Adrenal gland (tissue), 12 donors: ENCODE data around the gene SCARF1. TPM values are rescaled to one million over a fixed set of nuclear protein-coding genes. Genes with fewer than 3 reads are reported as not detected.

ENCODE experiments used
- DNase-seq, 7 donors: peaks; one replicate each; pipeline ENCODE4 v3.0.0-alpha.2; 2019 to 2020
- H3K27ac ChIP-seq, 5 donors: fragments of 200-600 bp; sonication (generic) in 4 of 5; 1 replicate in 3 of 5; 2 replicates in 2 of 5; pipeline versions ENCODE4 v1.5.1 to v1.8.0; 2016 to 2020; ENCODE audit warnings: mild to moderate bottlenecking in 1 of 5
- H3K27me3 ChIP-seq: fragments of 200-600 bp; 2 replicates; pipeline ENCODE4 v1.8.0; 2021
- H3K36me3 ChIP-seq, 2 donors: fragments of 200-600 bp; replicated peaks in 1 of 2; 1 replicate in 1 of 2; 2 replicates in 1 of 2; pipeline versions ENCODE4 v1.5.1 to v1.8.0; 2018 to 2022
- H3K4me1 ChIP-seq, 2 donors: fragments of 200-600 bp; replicated peaks in 1 of 2; 1 replicate in 1 of 2; 2 replicates in 1 of 2; pipeline versions ENCODE4 v1.5.1 to v1.8.0; 2018 to 2021
- H3K4me3 ChIP-seq, 4 donors: fragments of 200-600 bp; sonication (generic) in 3 of 4; one replicate each; pipeline ENCODE4 v1.5.1; 2016 to 2018
- H3K9me3 ChIP-seq, 3 donors: fragments of 200-600 bp; sonication (generic) in 1 of 3; replicated peaks in 1 of 3; 1 replicate in 2 of 3; 2 replicates in 1 of 3; pipeline versions ENCODE4 v1.5.1 to v1.8.0; 2016 to 2021
- POLR2A ChIP-seq, 2 donors: fragments of 450-650 bp; IDR thresholded peaks; one replicate each; pipeline ENCODE4 v1.6.1; 2017; ENCODE audit warnings: antibody characterized with exemption in 2 of 2, mild to moderate bottlenecking in 2 of 2, moderate library complexity in 1 of 2
- WGBS, 4 donors: extraction: QIAGEN DNeasy Blood & Tissue Kit in 2 of 4; methylation state at CpG; one replicate each; pipeline versions ENCODE4 v1.1.5 to v1.1.7; 2013 to 2017; 5-methylcytosine and 5-hydroxymethylcytosine counted together
- intact Hi-C, 2 donors: fragments of 100-400 bp; cut with DNase I; formaldehyde crosslinking; loops; one replicate each; pipeline versions ENCODE4 v1.14.1 to v1.15.0; 2022 to 2023
- polyA plus RNA-seq, 3 donors: library from polyadenylated mRNA; stranded (reverse); fragments of 200-250 nt in 2 of 3; fragments of 350-450 nt in 1 of 3; fragmentation: Illumina TruSeq in 1 of 3; extraction: RNeasy Lipid Tissue Mini Kit (QIAGEN cat#74804) in 1 of 3; gene quantifications; one replicate each; pipeline ENCODE4 v1.2.3, GENCODE V29; 2013 to 2014
- total RNA-seq, 9 donors: library from RNA; depleted of rRNA in 4 of 9; stranded (reverse); fragments of >200 nt in 4 of 9; fragments of 120-200 nt in 1 of 9; fragmentation: NEBNext Ultra II Directional in 1 of 9; extraction: Animal tissue kit (Norgen Biotek cat#: 25700) in 1 of 9; gene quantifications; one replicate each; pipeline versions ENCODE4 v1.1.0 to v1.2.4, GENCODE V29; 2013 to 2023
- TF ChIP-seq, protein P1 (sequence below), 6 experiments: fragments of 450-650 bp in 4 of 6; fragments of 200-600 bp in 2 of 6; sonication (generic) in 1 of 6; IDR thresholded peaks; 1 replicate in 5 of 6; 2 replicates in 1 of 6; pipeline versions ENCODE4 v1.5.1 to v1.8.0; 2016 to 2021; ENCODE audit warnings: antibody characterized with exemption in 6 of 6, mild to moderate bottlenecking in 2 of 6, moderate library complexity in 1 of 6
- donor health status: healthy with polysubstance abuse.
- donor health status: Bipolar disorder and iron deficiency.
- donor health status: DM: yes; HTN: yes; CAD: no.
- donor health status: DM: no; HTN: no; CAD: no.
- donor health status: DM: no; HTN: no; CAD: no.
- donor health status: DM: yes; HTN: yes; CAD: no.

SCARF1 gene
- total and polyA plus RNA-seq, 12 donors: 0.81 to 24.8 (median 16.0) TPM

DNA sequence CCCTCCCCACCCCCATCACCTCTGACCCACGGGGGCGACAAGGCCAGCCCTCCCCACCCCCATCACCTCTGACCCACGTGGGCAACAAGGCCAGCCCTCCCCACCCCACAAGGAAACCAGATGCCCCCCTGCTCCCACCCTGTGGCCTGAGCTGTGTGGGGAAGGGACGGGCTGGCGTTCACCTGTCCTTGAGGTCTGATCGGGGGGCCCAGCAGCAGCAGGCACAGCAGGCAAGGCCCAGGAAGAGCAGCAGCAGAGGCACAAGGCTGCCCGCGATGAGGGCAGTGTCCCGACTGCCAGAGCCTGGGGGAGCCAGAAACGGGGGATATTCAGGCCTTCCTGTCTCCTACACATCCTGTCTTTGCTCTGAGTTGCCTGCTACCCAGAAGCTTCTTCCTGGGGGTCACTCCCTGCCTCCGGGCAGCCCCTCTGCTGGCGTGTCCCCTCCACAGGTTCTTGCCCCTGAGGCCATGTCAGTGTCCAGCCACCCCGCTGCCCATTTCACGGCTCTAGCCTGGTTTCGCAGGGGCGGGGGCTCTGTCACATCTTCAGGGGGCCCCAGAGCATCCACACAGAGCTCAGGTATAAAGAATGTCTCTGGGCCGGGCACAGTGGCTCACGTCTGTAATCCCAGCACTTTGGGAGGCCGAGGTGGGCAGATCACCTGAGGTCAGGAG is 6.8 kb downstream of the SCARF1 start:
- peaks cover 0 to 6% of the 10 kb centered on the region in 2 donors for H3K36me3 ChIP-seq
- no peaks in the 10 kb centered on the region for H3K27me3 ChIP-seq
- 74 to 90% (median 83%) methylated on average over 7 to 19 of the region's 19 CpGs for WGBS, 4 donors
- TF ChIP-seq POLR2A (IDR thresholded peaks at IDR 0.05): no peak
- TF ChIP-seq, protein P1, sequence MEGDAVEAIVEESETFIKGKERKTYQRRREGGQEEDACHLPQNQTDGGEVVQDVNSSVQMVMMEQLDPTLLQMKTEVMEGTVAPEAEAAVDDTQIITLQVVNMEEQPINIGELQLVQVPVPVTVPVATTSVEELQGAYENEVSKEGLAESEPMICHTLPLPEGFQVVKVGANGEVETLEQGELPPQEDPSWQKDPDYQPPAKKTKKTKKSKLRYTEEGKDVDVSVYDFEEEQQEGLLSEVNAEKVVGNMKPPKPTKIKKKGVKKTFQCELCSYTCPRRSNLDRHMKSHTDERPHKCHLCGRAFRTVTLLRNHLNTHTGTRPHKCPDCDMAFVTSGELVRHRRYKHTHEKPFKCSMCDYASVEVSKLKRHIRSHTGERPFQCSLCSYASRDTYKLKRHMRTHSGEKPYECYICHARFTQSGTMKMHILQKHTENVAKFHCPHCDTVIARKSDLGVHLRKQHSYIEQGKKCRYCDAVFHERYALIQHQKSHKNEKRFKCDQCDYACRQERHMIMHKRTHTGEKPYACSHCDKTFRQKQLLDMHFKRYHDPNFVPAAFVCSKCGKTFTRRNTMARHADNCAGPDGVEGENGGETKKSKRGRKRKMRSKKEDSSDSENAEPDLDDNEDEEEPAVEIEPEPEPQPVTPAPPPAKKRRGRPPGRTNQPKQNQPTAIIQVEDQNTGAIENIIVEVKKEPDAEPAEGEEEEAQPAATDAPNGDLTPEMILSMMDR (IDR thresholded peaks at IDR 0.05): no peak
- H3K9me3 ChIP-seq: no peaks in the 10 kb centered on the region
- H3K27ac ChIP-seq: no peak overlapping the region
- no peak for DNase-seq
- peaks cover 0 to 4% of the 10 kb centered on the region in 2 donors for H3K4me1 ChIP-seq
- no peak overlapping the region for H3K4me3 ChIP-seq
- intact Hi-C loops: no loop called here

DNA sequence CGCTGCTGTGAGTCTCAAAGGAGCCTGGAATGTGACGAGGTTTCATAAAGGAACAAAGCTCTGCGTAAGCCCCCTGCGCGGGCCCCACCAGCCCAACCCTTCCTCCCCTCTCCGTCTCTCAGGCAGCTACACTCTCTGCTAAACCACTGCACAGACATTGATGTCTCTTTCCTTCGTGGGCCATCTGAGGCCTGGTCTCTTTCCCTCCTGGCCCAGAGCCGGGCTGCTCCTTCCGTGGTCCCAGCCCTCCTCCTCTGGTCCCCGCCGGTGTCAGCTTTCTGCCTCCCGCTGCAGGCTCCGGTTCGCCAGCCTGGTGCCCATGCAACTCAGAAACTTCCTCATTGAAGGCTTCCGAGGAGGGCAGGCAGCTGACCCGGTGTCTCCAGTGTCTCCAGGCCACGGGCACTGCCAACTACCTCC is 7.4 kb downstream of the SCARF1 start:
- 78 to 89% (median 84%) methylated on average over 14 to 17 of the region's 17 CpGs for WGBS, 4 donors
- DNase-seq: no peak
- Histone ChIP-seq H3K27me3 (no peaks in the 10 kb centered on the region), H3K9me3 (no peaks in the 10 kb centered on the region), H3K27ac (no peak overlapping the region), H3K36me3 (peaks cover 0 to 6% of the 10 kb centered on the region in 2 donors), H3K4me1 (no peaks in the 10 kb centered on the region), H3K4me3 (no peak overlapping the region)
- intact Hi-C loops: no loop called here
- no peak for TF ChIP-seq POLR2A (IDR thresholded peaks at IDR 0.05)
- TF ChIP-seq, protein P1 (IDR thresholded peaks at IDR 0.05): no peak

DNA sequence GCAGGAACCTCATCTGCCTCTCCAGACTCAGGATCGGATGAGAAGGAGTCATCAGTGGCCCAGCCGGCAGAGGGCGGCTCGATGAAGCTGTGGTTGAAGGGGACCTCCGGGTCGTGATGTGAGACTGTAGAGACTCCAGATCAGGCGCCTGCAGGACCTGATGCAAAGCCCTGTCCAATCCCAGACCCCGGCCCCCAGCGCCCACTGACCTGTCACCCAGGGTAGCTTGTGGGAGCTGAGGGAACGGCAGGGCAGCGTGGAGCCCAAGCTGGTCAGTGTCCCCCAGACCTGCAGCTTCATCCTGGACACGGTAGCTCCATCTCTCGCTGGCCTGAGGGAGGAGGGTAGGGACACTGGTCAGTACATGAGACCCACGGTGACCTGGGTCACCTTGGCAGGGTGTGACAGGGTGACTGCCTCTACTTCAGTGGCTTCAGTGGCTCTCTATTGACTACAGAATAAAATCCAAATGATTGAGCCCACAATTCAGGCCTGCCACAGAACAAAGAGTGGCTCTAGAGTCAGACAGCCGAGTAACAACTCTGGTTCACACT is 8.7 kb downstream of the SCARF1 start:
- H3K4me1 ChIP-seq: no peaks in the 10 kb centered on the region
- no peaks in the 10 kb centered on the region for H3K9me3 ChIP-seq
- H3K27me3 ChIP-seq: no peaks in the 10 kb centered on the region
- H3K27ac ChIP-seq: no peak overlapping the region
- 78 to 90% (median 87%) methylated on average over 11 to 15 of the region's 15 CpGs for WGBS, 4 donors
- intact Hi-C loops: no loop called here
- no peak for DNase-seq
- H3K36me3 ChIP-seq: peaks cover 0 to 6% of the 10 kb centered on the region in 2 donors
- TF ChIP-seq, protein P1 (IDR thresholded peaks at IDR 0.05): no peak
- no peak for TF ChIP-seq POLR2A (IDR thresholded peaks at IDR 0.05)
- H3K4me3 ChIP-seq: no peak overlapping the region

DNA sequence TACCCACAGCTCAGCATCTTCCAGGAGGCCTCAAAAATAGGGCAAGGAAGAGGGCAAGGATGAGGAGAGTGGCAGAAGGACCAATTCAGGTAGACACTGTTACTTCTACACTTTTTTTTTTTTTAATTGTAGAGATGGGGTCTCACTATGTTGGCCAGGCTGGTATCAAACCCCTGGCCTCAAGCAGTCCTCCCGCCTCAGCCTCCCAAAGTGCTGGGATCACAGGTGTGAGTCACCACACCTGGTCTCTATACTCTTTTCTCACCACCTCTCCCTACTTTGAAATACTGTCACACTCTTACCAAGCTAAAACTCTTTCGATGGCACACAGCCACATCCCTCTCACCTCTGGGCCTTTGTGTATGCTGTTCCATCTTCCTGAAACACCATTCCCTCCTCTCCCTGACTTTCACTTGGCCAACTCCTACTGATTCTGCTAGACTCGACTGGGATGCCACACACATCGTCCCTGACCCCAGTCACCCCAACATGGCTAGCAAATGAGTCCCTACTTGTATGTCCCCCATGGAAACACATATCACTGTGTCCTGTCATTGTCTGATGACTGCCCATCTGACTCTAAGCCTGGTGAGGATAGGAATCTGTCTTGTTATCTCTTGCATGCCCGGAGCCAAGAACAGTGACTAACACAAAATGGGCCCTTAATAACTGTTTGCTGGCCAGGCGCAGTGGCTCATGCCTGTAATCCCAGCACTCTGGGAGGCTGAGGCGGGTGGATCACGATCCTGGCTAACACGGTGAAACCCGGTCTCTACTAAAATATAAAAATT is 9.7 kb downstream of the SCARF1 start:
- Histone ChIP-seq H3K27ac (peak overlapping the region in 2 of 5 donors; percentile 54 to 56), H3K9me3 (no peaks in the 10 kb centered on the region), H3K4me3 (no peak overlapping the region), H3K27me3 (no peaks in the 10 kb centered on the region), H3K4me1 (no peaks in the 10 kb centered on the region), H3K36me3 (peaks cover 0 to 6% of the 10 kb centered on the region in 2 donors)
- intact Hi-C loops: no loop called here
- 51 to 76% (median 68%) methylated on average over 10 of the region's 10 CpGs for WGBS, 4 donors
- TF ChIP-seq POLR2A (IDR thresholded peaks at IDR 0.05): no peak
- TF ChIP-seq, protein P1 (IDR thresholded peaks at IDR 0.05): no peak
- DNase-seq: peak in 6 of 7 donors; percentile 67 to 79 (median 74)
